NAMALWA (cell line): Measurements from ENCODE around the gene TNFAIP3.
"Not testable (repeated sequence)": the region's sequence is repeated elsewhere in the genome, so short reads cannot be mapped to it uniquely, and the experiment has no call there.

Experiments
- DNase-seq: peaks from one replicate; pipeline ENCODE4 v3.0.0-alpha.2; 2015; ENCODE audit warnings: low spot score

TNFAIP3 gene

GRCh38 chr6:137866914-137867684 lies at the start of gene TNFAIP3:
Gene TNFAIP3 (plus strand): TSS chr6:137867259. CDS start chr6:137871228, 3,969 bp downstream.
- DNase-seq = peak; percentile 98

- no peak for DNase-seq
Measured at GRCh38 chr6:137818440-137818839, 48.6 kb upstream of the TNFAIP3 start.

- no peak for DNase-seq
Measured at GRCh38 chr6:137819740-137820139, 47.3 kb upstream of the TNFAIP3 start.

- DNase-seq = no peak
Measured at GRCh38 chr6:137820425-137820824, 46.6 kb upstream of the TNFAIP3 start.

- DNase-seq = no peak
Measured at GRCh38 chr6:137820952-137821351, 46.1 kb upstream of the TNFAIP3 start.

DNA sequence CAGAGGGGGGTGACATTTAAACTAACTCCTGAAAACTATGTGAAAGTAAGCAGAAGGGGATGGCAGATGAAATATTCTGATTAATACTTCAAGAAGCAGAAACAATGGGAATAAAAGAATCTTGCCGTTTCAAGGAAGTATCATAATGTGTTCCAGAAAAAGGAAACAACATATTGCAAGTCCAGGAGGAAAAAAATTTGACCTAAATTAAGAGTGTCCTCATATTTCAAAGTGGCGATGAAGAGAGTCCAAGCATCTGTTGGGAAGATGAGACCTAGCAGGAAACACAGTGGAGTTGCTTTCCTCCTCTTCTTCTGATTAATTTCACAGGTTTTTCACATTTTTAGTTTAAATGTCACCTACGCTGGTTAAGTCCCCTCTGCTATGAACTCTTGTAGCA lies 45.6 kb upstream of the TNFAIP3 start:
- DNase-seq = no peak

GRCh38 chr6:137823826-137824555 lies 43.1 kb upstream of the TNFAIP3 start:
- DNase-seq = peak; percentile 9

GRCh38 chr6:137824556-137824879 lies 42.5 kb upstream of the TNFAIP3 start:
- no peak for DNase-seq

DNA sequence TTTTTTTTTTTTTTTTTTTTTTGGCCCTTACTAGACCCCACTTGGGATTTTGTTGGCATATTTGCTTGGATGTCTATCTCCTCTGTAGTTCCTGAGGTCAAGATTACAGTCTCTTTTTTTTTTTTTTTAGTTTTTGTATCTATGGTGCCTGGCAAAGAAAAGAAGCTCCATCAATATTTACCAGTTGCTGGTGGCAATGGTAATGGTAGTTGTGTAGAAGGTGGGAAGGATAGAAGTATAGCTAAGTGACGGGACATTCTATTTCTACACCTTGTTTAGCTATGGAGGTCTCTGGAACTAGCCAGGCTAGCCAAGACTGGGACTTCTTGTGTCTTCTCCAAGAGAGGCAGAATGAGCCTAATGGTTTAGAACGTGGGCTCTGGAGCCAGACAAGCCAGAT lies 42.2 kb upstream of the TNFAIP3 start:
- no peak for DNase-seq

DNA sequence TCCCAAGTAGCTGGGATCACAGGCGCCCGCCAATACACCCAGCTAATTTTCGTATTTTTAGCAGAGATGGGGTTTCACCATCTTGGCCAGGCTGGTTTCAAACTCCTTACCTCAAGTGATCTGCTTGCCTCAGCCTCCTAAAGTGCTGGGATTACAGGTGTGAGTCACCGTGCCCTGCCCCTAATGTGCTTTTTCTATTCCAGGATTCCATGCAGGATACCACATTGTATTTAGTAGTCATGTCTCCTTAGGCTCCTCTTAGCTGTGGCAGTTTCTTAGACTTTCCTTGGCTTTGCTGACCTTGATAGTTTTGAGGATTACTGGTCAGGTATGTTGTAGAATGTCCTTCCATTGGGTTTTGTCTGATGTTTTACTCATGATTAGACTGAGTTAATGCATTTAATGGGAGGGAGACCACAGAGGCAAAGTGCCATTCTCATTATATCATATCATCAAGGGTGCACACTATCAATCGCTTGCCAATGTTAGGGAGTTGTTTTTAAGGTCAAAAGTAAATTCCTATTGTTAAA lies 39.6 kb upstream of the TNFAIP3 start:
- no peak for DNase-seq

GRCh38 chr6:137827977-137828810 lies 38.9 kb upstream of the TNFAIP3 start:
- no peak for DNase-seq

GRCh38 chr6:137829641-137830083 lies 37.4 kb upstream of the TNFAIP3 start:
- DNase-seq = no peak

GRCh38 chr6:137830511-137830911 lies 36.5 kb upstream of the TNFAIP3 start:
- no peak for DNase-seq

GRCh38 chr6:137832110-137832509 lies 34.9 kb upstream of the TNFAIP3 start:
- no peak for DNase-seq

GRCh38 chr6:137834508-137834907 lies 32.6 kb upstream of the TNFAIP3 start:
- DNase-seq = no peak

GRCh38 chr6:137836788-137837187 lies 30.3 kb upstream of the TNFAIP3 start:
- DNase-seq = no peak

DNA sequence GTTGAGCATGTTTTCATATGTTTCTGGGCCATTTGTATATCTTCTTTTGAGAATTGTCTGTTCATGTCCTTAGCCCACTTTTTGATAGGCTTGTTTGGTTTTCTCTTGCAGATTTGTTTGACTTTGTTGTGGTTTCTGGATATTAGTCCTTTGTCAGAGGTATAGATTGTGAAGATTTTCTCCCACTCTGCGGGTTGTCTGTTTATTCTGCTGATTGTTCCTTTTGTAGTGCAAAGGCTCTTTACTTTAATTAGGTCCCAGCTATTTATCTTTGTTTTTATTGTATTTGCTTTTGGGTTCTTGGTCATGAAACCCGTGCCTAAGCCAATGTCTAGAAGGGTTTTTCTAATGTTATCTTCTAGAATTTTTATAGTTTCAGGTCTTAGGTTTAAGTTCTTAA lies 29.0 kb upstream of the TNFAIP3 start:
- not testable (repeated sequence) for DNase-seq

DNA sequence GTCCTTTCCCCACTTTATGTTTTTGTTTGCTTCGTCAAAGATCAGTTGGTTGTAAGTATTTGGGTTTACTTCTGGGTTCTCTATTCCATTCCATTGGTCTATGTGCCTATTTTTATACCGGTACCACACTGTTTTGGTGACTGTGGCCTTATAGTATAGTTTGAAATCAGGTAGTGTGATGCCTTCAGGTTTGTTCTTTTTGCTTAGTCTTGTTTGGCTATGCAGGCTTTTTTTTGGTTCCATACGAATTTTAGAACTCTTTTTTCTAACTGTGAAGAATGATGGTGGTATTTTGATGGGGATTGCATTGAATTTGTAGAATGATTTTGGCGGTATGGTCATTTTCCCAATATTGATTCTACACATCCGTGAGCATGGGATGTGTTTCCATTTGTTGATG lies 28.5 kb upstream of the TNFAIP3 start:
- not testable (repeated sequence) for DNase-seq

GRCh38 chr6:137839076-137839475 lies 28.0 kb upstream of the TNFAIP3 start:
- no peak for DNase-seq

DNA sequence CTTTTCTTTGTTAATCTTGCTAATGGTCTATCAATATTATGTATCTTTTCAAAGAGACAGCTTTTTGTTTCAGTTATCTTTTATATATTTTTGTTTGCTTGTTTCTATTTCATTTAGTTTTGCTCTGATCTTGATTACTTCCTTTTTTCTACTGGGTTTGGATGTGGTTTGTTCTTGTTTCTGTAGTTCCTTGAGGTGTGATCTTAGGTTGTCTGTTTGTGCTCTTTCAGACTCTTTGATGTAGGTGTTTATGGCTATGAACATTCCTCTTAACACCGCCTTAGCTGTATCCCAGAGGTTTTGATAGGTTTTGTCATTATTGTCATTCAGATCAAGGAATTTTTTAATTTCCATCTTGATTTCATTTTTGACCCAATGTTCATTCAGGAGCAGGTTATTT lies 26.8 kb upstream of the TNFAIP3 start:
- DNase-seq = no peak

DNA sequence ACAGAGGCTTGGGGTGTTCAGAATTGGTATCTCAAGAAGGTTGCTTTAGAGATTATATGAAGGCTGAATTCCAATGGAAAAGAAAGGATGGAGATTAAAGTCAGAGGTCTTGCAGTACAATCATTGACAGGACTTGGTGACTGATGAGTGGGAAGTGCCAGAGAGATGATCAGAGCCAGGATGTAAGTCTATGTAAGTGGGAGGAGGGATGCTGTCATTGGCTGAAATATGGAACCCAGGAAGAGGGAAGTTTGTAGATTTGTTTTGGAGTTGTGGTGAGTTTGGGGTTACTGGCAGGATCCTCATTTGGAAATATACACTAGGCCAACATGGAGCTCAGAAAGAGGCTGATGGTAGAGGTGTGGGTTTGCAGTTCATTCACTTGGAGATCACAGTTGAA lies 23.8 kb upstream of the TNFAIP3 start:
- no peak for DNase-seq

DNA sequence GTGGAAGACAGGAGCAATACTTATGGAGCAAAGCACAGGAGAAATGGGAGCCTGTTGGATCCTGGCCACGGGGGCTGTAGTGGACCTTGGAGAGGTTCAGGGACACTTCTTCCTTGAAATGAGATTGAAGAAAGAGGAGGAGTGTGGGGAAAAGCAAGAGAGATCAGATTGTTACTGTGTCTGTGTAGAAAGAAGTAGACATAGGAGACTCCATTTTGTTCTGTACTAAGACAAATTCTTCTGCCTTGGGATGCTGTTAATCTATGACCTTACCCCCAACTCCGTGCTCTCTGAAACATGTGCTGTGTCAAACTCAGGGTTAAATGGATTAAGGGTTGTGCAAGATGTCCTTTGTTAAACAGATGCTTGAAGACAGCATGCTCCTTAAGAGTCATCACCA lies 22.7 kb upstream of the TNFAIP3 start:
- not testable (repeated sequence) for DNase-seq
